ENCODE measurements around the gene NAV1. TPM values are rescaled to one million over a fixed set of nuclear protein-coding genes. Genes with fewer than 3 reads are reported as not detected.
A peak's percentile ranks its signal among the peaks of the same experiment; 100 is the strongest.
"Not testable (repeated sequence)": the region's sequence is repeated elsewhere in the genome, so short reads cannot be mapped to it uniquely, and the experiment has no call there.

Gene NAV1
- polyA plus RNA-seq, 3 donors from 2014 or later: 0.23 to 0.56 TPM; not detected in 1

DNA sequence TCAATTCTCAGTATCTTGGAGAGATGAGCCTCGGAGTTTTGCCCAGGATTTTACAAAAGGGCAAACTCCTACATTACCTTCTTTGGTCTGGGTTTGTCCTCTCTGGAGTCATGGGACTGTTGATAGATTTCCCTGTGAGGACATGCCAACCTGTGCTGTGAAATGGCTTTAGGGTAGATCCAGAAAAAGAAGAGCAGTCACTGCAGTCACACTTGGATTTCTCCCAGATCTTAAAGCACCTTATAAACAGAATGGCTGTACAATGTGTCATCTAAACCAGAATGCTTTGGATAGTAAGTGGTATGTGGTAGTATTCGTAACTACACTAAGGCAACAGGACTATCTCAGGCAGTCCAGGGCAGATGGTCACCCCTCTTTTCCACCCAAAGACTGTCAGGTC lies 30.1 kb upstream of the NAV1 start:
- H3K4me1 Mint-ChIP-seq: peaks cover 25 to 30% of the 10 kb centered on the region in 2 donors
- peak overlapping the region in 1 of 6 donors; percentile 45 for H3K27ac Mint-ChIP-seq
- H3K4me3 Mint-ChIP-seq: peak overlapping the region in 2 of 5 donors; percentile 6 to 23
- H3K36me3 Mint-ChIP-seq: no peaks in the 10 kb centered on the region
- no peaks in the 10 kb centered on the region for H3K9me3 Mint-ChIP-seq
- H3K27me3 Mint-ChIP-seq (ENCODE audit: low read depth in 3 of 3): peaks cover 1 to 4% (median 2%) of the 10 kb centered on the region in 3 donors
- no peak for DNase-seq

DNA sequence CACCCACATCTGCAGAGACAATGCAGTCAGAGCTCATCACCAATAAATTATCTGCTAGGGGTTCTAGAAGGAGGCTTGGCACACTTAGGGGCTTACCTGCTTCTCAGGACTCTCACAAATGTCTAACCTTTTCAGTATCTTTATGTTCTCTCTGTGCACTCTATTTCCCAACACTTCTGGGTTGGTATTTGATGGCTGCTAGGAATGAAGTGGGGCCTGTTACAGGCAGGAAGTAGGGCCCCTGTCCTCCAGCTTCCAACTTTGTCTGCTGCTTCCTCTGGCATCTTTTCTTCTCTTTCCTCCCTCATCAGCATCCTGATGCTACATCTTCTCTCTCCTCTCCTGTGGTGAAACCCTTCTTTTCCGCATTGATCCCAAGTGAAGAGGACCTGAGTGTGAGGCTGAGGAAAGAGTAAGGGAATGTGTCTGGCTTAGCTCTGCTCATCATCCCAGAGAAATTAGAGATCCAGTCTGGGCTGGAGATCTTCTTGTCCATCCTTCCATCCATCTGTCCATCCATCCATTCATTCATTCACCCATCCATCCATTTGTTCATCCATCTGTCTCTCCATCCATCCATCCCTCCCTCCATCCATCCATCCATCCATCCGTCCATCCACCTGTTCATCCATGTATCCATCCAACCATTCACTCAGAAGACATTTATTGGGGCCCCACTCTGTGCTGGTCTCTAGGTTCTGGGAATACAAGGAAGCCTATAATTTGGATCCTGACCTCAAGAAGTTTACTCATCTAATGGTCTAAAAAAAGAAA lies 29.1 kb upstream of the NAV1 start:
- H3K36me3 Mint-ChIP-seq: no peaks in the 10 kb centered on the region
- peaks cover 1 to 4% (median 2%) of the 10 kb centered on the region in 3 donors for H3K27me3 Mint-ChIP-seq (ENCODE audit: low read depth in 3 of 3)
- H3K4me3 Mint-ChIP-seq: peak overlapping the region in 1 of 5 donors; percentile 5
- peaks cover 25 to 26% of the 10 kb centered on the region in 2 donors for H3K4me1 Mint-ChIP-seq
- H3K9me3 Mint-ChIP-seq: no peaks in the 10 kb centered on the region
- H3K27ac Mint-ChIP-seq: no peak overlapping the region
- DNase-seq: no peak

DNA sequence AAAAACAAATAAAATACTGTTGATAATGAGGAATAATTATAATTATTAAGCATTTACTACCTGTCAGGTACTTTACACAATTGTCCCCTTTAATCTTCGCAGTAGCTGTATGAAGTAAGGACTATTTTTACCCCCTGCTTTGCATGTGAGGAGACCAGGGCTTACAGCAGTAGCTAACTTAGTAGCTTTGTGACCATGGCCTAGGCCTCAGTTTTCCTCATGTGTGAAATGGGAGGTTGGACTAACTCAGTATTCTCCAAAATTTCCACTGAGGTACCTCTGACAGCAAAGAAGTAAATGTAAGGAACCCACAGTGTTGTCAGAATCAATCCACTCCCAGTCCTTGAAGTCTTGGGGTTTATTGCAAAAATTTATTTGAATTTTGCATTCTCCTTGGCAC lies 28.2 kb upstream of the NAV1 start:
- no peaks in the 10 kb centered on the region for H3K36me3 Mint-ChIP-seq
- H3K27me3 Mint-ChIP-seq (ENCODE audit: low read depth in 3 of 3): peaks cover 1 to 4% (median 2%) of the 10 kb centered on the region in 3 donors
- DNase-seq: no peak
- no peaks in the 10 kb centered on the region for H3K9me3 Mint-ChIP-seq
- peaks cover 17 to 18% of the 10 kb centered on the region in 2 donors for H3K4me1 Mint-ChIP-seq
- no peak overlapping the region for H3K27ac Mint-ChIP-seq
- no peak overlapping the region for H3K4me3 Mint-ChIP-seq

DNA sequence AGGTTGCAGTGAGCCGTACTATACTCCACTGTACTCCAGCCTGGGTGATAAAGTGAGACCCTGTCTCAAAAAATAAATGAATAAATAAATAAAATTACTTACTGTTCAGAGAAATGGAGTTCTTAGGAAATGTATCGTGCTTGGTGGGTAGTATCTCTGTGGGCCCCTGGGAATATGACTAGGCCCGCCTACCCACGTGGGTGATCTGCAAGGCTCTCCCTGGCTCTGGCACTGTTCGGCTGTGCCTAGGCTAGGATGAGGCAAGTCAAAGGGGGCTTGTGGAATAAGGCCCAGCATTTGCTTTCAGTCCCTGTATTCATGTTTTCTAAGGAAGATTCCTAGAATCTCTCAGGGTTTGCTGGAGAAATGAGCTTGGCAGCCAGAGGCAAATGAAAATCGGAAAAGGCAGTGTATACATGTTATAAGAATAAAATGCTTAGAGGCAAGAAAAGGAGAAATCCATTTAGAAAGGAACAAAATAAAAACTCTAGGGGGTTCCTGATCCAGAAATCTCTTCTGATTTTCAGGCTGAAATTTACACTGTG lies 27.5 kb upstream of the NAV1 start:
- no peak for DNase-seq
- H3K4me3 Mint-ChIP-seq: no peak overlapping the region
- no peaks in the 10 kb centered on the region for H3K9me3 Mint-ChIP-seq
- peaks cover 1 to 2% (median 2%) of the 10 kb centered on the region in 3 donors for H3K27me3 Mint-ChIP-seq (ENCODE audit: low read depth in 3 of 3)
- peaks cover 10 to 11% of the 10 kb centered on the region in 2 donors for H3K4me1 Mint-ChIP-seq
- H3K27ac Mint-ChIP-seq: no peak overlapping the region
- no peaks in the 10 kb centered on the region for H3K36me3 Mint-ChIP-seq

DNA sequence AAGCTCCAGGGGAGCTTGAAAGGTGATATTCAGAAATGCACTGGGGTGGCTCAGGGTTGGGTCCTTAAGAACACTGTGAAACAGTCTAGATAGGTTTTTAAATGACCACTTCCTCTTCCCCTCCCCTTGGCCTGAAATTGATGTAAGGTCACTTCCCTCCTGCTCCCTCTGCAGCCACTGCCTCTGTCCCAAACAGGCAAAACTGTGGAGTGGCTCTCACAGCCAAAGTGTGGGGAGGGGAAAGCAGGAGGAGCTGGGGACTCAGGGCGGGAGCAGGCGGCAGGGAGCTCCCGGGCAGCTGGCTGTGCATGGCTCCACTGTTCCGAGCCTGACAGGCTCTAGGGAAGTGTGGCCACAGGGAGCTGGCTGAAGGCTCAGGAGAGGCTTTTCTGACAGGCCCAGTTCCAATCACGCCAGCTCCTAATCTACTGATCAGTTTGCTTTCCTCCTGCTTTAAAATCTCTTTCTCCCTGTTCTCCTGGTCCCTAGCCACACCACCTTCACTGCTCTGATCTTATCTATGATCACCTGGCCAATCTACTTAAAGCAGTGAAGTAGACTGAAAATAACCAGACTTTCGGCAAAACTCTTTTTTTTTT lies 26.9 kb upstream of the NAV1 start:
- no peaks in the 10 kb centered on the region for H3K36me3 Mint-ChIP-seq
- DNase-seq: no peak
- H3K9me3 Mint-ChIP-seq: no peaks in the 10 kb centered on the region
- peaks cover 8 to 9% of the 10 kb centered on the region in 2 donors for H3K4me1 Mint-ChIP-seq
- H3K4me3 Mint-ChIP-seq: no peak overlapping the region
- H3K27ac Mint-ChIP-seq: no peak overlapping the region
- peaks cover 0 to 2% (median 1%) of the 10 kb centered on the region in 3 donors for H3K27me3 Mint-ChIP-seq (ENCODE audit: low read depth in 3 of 3)

DNA sequence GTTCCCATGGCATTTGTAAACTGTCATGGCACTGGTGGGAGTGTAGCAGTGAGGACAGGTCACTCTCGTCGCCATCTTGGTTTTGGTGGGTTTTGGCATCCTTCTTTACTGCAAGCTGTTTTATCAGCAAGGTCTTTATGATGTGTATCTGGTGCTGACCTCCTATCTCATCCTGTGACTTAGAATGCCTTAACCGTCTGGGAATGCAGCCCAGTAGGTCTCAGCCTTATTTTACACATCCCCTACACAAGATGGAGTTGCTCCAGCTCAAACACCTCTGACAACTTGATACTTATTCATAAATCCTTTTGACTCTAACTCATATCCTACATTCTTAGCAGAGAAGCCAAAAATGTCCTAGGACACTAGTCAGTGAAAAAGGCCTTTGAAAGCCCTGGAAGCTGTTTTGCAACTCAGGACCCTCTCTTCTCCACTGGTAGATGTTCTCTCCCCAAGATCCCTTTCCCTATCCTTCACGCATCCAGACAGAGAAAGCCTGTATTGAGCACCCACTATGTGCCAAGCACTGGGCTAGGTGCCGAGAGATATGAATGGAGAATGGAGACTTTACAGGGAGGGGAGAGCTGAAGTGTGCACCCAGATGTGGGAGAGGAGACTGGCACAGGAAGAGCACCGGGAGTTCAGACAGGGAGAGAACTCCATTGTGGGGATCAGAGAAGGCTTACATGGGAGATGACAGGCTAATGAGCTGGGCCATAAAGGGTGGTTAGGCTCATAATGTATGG lies 25.3 kb upstream of the NAV1 start:
- Mint-ChIP-seq H3K9me3 (no peaks in the 10 kb centered on the region), H3K4me1 (no peaks in the 10 kb centered on the region), H3K27ac (no peak overlapping the region), H3K4me3 (no peak overlapping the region), H3K27me3 (ENCODE audit: low read depth in 3 of 3) (peaks cover 0 to 2% (median 1%) of the 10 kb centered on the region in 3 donors), H3K36me3 (no peaks in the 10 kb centered on the region)
- DNase-seq: no peak

DNA sequence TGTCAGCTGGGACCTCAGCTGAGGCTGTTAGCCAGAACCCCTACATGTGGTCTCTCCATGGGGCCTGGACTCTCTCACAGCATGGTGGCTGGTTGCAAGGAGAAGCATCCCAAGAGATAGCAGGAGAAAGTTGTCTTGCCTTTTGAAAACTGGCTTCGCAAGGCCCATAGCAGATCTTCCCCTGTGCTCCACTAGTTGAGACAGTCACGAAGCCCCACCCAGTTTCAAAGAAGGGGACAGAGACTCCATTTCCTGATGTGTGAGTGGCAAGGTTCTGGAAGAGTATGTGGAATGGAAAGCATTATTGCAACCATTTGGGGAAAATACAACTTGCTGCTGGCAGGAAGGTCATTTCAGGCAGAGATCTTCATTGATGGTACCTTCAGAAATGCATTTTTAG lies 24.5 kb upstream of the NAV1 start:
- no peaks in the 10 kb centered on the region for H3K36me3 Mint-ChIP-seq
- H3K27me3 Mint-ChIP-seq (ENCODE audit: low read depth in 3 of 3): peaks cover 0 to 2% (median 1%) of the 10 kb centered on the region in 3 donors
- no peaks in the 10 kb centered on the region for H3K4me1 Mint-ChIP-seq
- no peaks in the 10 kb centered on the region for H3K9me3 Mint-ChIP-seq
- no peak for DNase-seq
- no peak overlapping the region for H3K27ac Mint-ChIP-seq
- no peak overlapping the region for H3K4me3 Mint-ChIP-seq

DNA sequence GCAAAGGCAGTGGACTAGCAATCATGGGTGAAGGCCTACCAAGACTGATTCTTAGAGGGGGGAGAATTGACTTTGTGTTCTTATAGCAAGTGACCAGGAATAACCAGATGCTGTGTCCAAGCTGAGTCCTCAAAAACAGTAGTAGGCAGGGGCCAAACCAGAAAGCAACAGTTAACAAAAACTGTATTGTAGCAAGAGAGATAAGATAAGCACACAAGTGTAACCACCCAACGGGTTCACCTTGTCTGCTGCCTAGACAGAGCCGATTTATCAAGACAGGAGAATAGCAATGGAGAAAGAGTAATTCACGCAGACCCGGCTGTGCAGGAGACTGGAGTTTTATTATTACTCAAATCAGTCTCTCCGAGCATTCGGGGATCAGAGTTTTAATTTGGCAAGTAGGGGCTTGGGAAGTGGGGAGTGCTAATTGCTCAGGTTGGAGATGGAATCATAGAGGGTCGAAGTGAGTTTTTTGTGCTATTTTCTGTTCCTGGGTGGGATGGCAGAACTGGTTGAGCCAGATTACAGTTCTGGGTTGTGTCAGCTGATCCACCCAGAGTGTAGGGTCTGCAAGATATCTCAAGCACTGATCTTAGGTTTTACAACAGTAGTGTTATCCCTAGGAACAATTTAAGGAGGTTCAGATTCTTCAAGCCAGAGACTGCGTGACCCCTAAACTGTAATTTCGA lies 23.7 kb upstream of the NAV1 start:
- no peak overlapping the region for H3K27ac Mint-ChIP-seq
- no peaks in the 10 kb centered on the region for H3K4me1 Mint-ChIP-seq
- peaks cover 0 to 2% (median 1%) of the 10 kb centered on the region in 3 donors for H3K27me3 Mint-ChIP-seq (ENCODE audit: low read depth in 3 of 3)
- no peak for DNase-seq
- H3K36me3 Mint-ChIP-seq: no peaks in the 10 kb centered on the region
- H3K9me3 Mint-ChIP-seq: no peaks in the 10 kb centered on the region
- H3K4me3 Mint-ChIP-seq: no peak overlapping the region

DNA sequence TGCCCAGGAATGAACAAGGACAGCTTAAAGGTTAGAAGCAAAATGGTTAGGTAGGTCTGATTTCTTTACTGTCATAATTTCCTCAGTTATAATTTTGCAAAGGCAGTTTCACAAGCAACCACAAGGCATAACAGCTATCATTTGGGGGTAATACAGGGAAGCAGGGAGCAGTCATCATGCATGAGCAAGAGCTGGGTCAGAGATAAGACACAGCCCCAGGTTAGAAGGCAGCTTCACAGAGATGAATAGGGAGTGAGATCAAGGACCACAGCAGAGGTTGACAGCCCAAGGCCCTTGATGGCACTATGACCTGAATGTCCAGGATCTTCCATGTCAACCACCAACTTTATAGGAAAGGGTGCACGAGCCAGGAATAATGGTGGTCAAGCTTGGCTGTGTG lies 23.0 kb upstream of the NAV1 start:
- Mint-ChIP-seq H3K9me3 (no peaks in the 10 kb centered on the region), H3K36me3 (no peaks in the 10 kb centered on the region), H3K4me1 (no peaks in the 10 kb centered on the region), H3K4me3 (no peak overlapping the region), H3K27me3 (ENCODE audit: low read depth in 3 of 3) (peaks cover 0 to 2% (median 1%) of the 10 kb centered on the region in 3 donors), H3K27ac (peak overlapping the region in 1 of 6 donors; percentile 34)
- no peak for DNase-seq

DNA sequence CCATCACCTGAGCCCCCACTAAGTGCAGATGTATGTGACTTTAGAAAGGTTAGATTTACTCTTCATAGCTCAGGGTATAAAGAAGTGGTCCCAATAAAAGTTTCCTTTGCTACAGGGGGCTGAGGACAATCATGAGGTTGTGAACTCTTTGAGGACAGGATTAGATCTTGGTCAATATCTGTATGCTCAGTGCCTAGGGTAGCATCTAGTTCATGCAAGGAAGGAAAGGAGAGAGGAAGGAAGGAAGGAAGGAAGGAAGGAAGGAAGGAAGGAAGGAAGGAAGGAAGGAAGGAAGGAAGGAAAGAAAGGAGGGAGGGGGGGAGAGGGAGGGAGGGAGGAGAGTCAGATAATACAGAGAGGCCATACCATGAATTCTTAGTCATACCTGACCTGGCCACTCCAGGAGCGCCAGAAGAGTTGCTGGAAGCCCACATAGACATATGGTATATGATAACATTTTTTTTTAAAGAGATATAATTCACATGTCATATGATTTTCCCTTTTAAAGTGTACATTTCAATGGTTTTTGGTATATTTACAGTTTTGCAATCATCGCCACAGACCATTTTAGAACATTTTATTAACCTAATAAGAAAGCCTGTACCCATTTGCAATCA lies 22.3 kb upstream of the NAV1 start:
- Mint-ChIP-seq H3K9me3 (no peaks in the 10 kb centered on the region), H3K27ac (no peak overlapping the region), H3K36me3 (no peaks in the 10 kb centered on the region), H3K4me1 (no peaks in the 10 kb centered on the region), H3K27me3 (ENCODE audit: low read depth in 3 of 3) (peaks cover 0 to 2% (median 1%) of the 10 kb centered on the region in 3 donors), H3K4me3 (no peak overlapping the region)
- no peak for DNase-seq

DNA sequence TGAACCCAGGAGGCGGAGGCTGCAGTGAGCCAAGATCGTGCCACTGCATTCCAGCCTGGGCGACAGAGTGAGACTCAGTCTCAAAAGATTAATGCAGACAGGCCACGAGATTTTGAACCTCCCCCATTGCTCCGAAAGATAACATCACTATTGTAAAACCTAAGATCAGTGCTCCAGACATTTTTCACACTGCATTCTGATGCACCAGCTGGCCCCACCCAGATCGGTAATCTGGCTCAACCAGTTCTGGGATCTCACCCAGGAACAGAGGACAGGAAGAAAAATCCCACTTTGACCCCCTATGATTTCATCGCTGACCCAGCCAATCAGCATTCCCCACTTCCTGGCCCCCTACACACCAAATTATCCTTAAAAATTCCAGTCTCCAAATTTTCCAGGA lies 21.3 kb upstream of the NAV1 start:
- Mint-ChIP-seq H3K9me3 (no peaks in the 10 kb centered on the region), H3K36me3 (peaks cover 0 to 7% (median 7%) of the 10 kb centered on the region in 3 donors), H3K27me3 (ENCODE audit: low read depth in 3 of 3) (peaks cover 0 to 5% (median 0%) of the 10 kb centered on the region in 3 donors), H3K4me3 (no peak overlapping the region), H3K4me1 (no peaks in the 10 kb centered on the region), H3K27ac (no peak overlapping the region)
- DNase-seq: no peak

DNA sequence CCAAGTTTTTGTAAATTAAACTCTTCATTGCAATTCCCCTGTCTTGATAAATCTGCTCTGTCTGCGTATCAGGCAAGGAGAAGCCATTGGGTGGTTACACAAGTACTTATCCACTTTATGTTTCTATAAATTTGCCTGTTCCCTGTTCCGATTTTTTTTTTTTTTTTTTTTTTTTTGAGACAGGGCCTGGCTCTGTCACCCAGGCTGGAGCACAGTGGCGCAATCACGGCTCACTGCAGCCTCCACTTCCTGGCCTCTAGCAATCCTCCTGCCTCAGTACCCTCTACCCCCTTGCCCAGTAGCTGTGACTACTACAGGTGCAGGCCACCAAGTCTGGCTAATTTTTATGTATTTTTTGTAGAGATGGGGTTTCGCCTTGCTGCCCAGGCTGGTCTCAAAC lies 20.9 kb upstream of the NAV1 start:
- no peak overlapping the region for H3K4me3 Mint-ChIP-seq
- H3K9me3 Mint-ChIP-seq: peaks cover 0 to under 1% (median 0%) of the 10 kb centered on the region in 6 donors
- peaks cover 0 to 9% (median 7%) of the 10 kb centered on the region in 3 donors for H3K36me3 Mint-ChIP-seq
- no peak overlapping the region for H3K27ac Mint-ChIP-seq
- H3K27me3 Mint-ChIP-seq (ENCODE audit: low read depth in 3 of 3): peaks cover 0 to 5% (median 0%) of the 10 kb centered on the region in 3 donors
- DNase-seq: no peak
- H3K4me1 Mint-ChIP-seq: no peaks in the 10 kb centered on the region

DNA sequence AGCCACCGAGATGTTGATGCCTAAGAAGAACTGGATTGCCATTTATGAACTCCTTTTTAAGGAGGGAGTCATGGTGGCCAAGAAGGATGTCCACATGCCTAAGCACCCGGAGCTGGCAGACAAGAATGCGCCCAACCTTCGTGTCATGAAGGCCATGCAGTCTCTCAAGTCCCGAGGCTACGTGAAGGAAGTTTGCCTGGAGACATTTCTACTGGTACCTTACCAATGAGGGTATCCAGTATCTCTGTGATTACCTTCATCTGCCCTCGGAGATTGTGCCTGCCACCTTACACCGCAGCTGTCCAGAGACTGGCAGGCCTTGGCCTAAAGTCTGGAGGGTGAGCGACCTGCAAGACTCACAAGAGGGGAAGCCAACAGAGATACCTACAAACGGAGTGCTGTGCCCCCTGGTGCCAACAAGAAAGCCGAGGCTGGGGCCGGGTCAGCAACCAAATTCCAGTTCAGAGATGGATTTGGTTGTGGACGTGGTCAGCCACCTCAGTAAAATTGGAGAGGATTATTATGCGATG lies 18.8 kb upstream of the NAV1 start:
- H3K36me3 Mint-ChIP-seq: peaks cover 2 to 15% (median 14%) of the 10 kb centered on the region in 3 donors
- H3K9me3 Mint-ChIP-seq; H3K27ac Mint-ChIP-seq; DNase-seq; H3K4me3 Mint-ChIP-seq; H3K4me1 Mint-ChIP-seq; H3K27me3 Mint-ChIP-seq (ENCODE audit: low read depth in 3 of 3): not testable (repeated sequence)
